ENCODE results near the gene RARRES2. TPM values are rescaled to one million over a fixed set of nuclear protein-coding genes. Genes with fewer than 3 reads are reported as not detected.

Gene RARRES2
- polyA plus RNA-seq, 1 donor = 47.9 TPM

Other genes starting within 250 kb of the RARRES2 start
- gene LRRC61, start 18.3 kb downstream of the RARRES2 start, polyA plus RNA-seq (ENCODE audit: insufficient read length) = 6.8 TPM
- gene ACTR3C, start 18.1 kb downstream of the RARRES2 start, polyA plus RNA-seq (ENCODE audit: insufficient read length) = 0.95 TPM
- gene REPIN1, start 27.2 kb upstream of the RARRES2 start, polyA plus RNA-seq (ENCODE audit: insufficient read length) = 73.8 TPM
- 6.0 TPM for gene ZNF775, start 37.7 kb upstream of the RARRES2 start, polyA plus RNA-seq (ENCODE audit: insufficient read length)
- 6.1 TPM for gene GIMAP8, start 109.0 kb upstream of the RARRES2 start, polyA plus RNA-seq (ENCODE audit: insufficient read length)
- gene GIMAP7, start 173.2 kb upstream of the RARRES2 start, polyA plus RNA-seq (ENCODE audit: insufficient read length) = 9.3 TPM
- gene GIMAP4, start 225.8 kb upstream of the RARRES2 start, polyA plus RNA-seq (ENCODE audit: insufficient read length) = 20.1 TPM

Data from forelimb muscle (tissue), 1 donor.